RWPE2 (cell line): Measurements from ENCODE around the gene MAN2B2.

Experiments used
- ATAC-seq: fragments of 200-7000 bp; cut with Tn5 transposase; 3 replicates; pipeline ENCODE4 v1.9.1; 2021; ENCODE audit warnings: low read depth
- DNase-seq: peaks from one replicate; pipeline ENCODE4 v3.0.0-alpha.2; 2020; ENCODE audit warnings: low spot score
- H3K27ac ChIP-seq: fragments of 450-650 bp; 2 replicates; pipeline ENCODE4 v1.5.1; 2017; ENCODE audit warnings: mild to moderate bottlenecking; ENCODE audit not compliant: poor library complexity, severe bottlenecking
- H3K27me3 ChIP-seq: fragments of 250-450 bp; sonication (Bioruptor Pico); 2 replicates; pipeline ENCODE4 v1.5.1; 2021; ENCODE audit warnings: mild to moderate bottlenecking, moderate library complexity; ENCODE audit not compliant: insufficient read depth, poor library complexity, severe bottlenecking
- H3K36me3 ChIP-seq: fragments of 250-450 bp; sonication (Bioruptor Pico); 2 replicates; pipeline ENCODE4 v1.5.1; 2020; ENCODE audit warnings: low read depth, mild to moderate bottlenecking, moderate library complexity
- H3K4me1 ChIP-seq: fragments of 250-450 bp; sonication (Bioruptor Pico); 2 replicates; pipeline ENCODE4 v1.5.1; 2021; ENCODE audit warnings: mild to moderate bottlenecking, moderate library complexity; ENCODE audit not compliant: insufficient read depth, poor library complexity, severe bottlenecking
- H3K4me3 ChIP-seq: fragments of 250-450 bp; sonication (Bioruptor Pico); 2 replicates; pipeline ENCODE4 v1.5.1; 2021; ENCODE audit warnings: mild to moderate bottlenecking, moderate library complexity; ENCODE audit not compliant: severe bottlenecking
- H3K9me3 ChIP-seq: fragments of 250-450 bp; sonication (Bioruptor Pico); 2 replicates; pipeline ENCODE4 v1.5.1; 2021; ENCODE audit warnings: mild to moderate bottlenecking, moderate library complexity; ENCODE audit not compliant: severe bottlenecking
- CTCF ChIP-seq: fragments of 450-650 bp; IDR thresholded peaks from one replicate; pipeline ENCODE4 v1.5.1; 2017; ENCODE audit warnings: mild to moderate bottlenecking, moderate library complexity; ENCODE audit not compliant: poor library complexity, severe bottlenecking

The MAN2B2 gene

GRCh38 chr4:6613676-6614651 is 39.0 kb downstream of the MAN2B2 start:
- no peak overlapping the region for H3K4me3 ChIP-seq
- no peaks in the 10 kb centered on the region for H3K27me3 ChIP-seq
- ATAC-seq (no peak), DNase-seq (no peak)
- TF ChIP-seq CTCF, result no peak
- no peak overlapping the region for H3K27ac ChIP-seq
- no peaks in the 10 kb centered on the region for H3K9me3 ChIP-seq
- H3K4me1 ChIP-seq, result no peaks in the 10 kb centered on the region
- peaks cover 4% of the 10 kb centered on the region; the same call in 1 of the 2 replicates for H3K36me3 ChIP-seq

GRCh38 chr4:6614701-6615230 is 39.8 kb downstream of the MAN2B2 start:
- no peak for TF ChIP-seq CTCF
- Histone ChIP-seq H3K9me3 (no peaks in the 10 kb centered on the region), H3K36me3 (peaks cover 4% of the 10 kb centered on the region; the same call in 1 of the 2 replicates), H3K4me3 (no peak overlapping the region), H3K27ac (no peak overlapping the region), H3K4me1 (no peaks in the 10 kb centered on the region), H3K27me3 (no peaks in the 10 kb centered on the region)
- ATAC-seq (no peak), DNase-seq (no peak)

- Histone ChIP-seq H3K36me3 (peaks cover 4% of the 10 kb centered on the region; the same call in 1 of the 2 replicates), H3K27me3 (no peaks in the 10 kb centered on the region), H3K27ac (no peak overlapping the region), H3K4me3 (no peak overlapping the region), H3K4me1 (no peaks in the 10 kb centered on the region), H3K9me3 (no peaks in the 10 kb centered on the region)
- ATAC-seq (no peak), DNase-seq (no peak)
- TF ChIP-seq CTCF, result no peak
Observed at GRCh38 chr4:6616087-6616995, 41.4 kb downstream of the MAN2B2 start.

- Histone ChIP-seq H3K27ac (no peak overlapping the region), H3K4me3 (no peak overlapping the region), H3K9me3 (no peaks in the 10 kb centered on the region), H3K4me1 (no peaks in the 10 kb centered on the region), H3K27me3 (no peaks in the 10 kb centered on the region), H3K36me3 (peaks cover 4% of the 10 kb centered on the region; the same call in 1 of the 2 replicates)
- ATAC-seq, result no peak
- no peak for TF ChIP-seq CTCF
- DNase-seq, result no peak
Observed at GRCh38 chr4:6617246-6617645, 42.3 kb downstream of the MAN2B2 start.
